ENCODE results near the gene NELFE. TPM values are rescaled to one million over a fixed set of nuclear protein-coding genes. Genes with fewer than 3 reads are reported as not detected.

Gene NELFE
- total RNA-seq, 4 donors from 2014 or later: 45.4 to 59.7 (median 50.2) TPM

DNA sequence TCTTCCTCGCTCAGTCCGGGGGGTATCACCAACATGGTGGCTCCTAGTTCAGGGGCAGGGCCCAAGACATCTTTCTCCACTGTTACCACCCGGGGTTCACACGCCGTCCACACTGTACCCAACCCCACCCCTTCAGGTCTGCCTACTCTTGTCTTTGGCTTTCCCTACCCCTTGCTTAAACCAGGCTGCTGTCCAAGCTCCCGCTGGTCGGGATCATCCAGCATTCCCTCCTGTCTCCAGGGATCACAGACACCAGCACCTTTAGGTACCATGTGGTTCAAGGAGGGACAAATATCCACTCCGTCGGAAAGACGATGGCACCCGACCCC, 395 bp downstream of the NELFE start:
- TF ChIP-seq, protein P1, sequence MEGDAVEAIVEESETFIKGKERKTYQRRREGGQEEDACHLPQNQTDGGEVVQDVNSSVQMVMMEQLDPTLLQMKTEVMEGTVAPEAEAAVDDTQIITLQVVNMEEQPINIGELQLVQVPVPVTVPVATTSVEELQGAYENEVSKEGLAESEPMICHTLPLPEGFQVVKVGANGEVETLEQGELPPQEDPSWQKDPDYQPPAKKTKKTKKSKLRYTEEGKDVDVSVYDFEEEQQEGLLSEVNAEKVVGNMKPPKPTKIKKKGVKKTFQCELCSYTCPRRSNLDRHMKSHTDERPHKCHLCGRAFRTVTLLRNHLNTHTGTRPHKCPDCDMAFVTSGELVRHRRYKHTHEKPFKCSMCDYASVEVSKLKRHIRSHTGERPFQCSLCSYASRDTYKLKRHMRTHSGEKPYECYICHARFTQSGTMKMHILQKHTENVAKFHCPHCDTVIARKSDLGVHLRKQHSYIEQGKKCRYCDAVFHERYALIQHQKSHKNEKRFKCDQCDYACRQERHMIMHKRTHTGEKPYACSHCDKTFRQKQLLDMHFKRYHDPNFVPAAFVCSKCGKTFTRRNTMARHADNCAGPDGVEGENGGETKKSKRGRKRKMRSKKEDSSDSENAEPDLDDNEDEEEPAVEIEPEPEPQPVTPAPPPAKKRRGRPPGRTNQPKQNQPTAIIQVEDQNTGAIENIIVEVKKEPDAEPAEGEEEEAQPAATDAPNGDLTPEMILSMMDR (IDR thresholded peaks at IDR 0.05): no peak
- no peak for TF ChIP-seq POLR2A (IDR thresholded peaks at IDR 0.05)
- peak overlapping the region; percentile 69 to 97 (median 74) for H3K4me3 ChIP-seq
- no peaks in the 10 kb centered on the region for H3K27me3 ChIP-seq
- peaks cover 0 to 64% (median 0%) of the 10 kb centered on the region in 3 donors for H3K36me3 ChIP-seq
- H3K4me1 ChIP-seq: peaks cover 0 to 25% (median 9%) of the 10 kb centered on the region in 4 donors
- H3K27ac ChIP-seq: peak overlapping the region; percentile 53 to 84 (median 78)
- DNase-seq: no peak
- no peaks in the 10 kb centered on the region for H3K9me3 ChIP-seq

DNA sequence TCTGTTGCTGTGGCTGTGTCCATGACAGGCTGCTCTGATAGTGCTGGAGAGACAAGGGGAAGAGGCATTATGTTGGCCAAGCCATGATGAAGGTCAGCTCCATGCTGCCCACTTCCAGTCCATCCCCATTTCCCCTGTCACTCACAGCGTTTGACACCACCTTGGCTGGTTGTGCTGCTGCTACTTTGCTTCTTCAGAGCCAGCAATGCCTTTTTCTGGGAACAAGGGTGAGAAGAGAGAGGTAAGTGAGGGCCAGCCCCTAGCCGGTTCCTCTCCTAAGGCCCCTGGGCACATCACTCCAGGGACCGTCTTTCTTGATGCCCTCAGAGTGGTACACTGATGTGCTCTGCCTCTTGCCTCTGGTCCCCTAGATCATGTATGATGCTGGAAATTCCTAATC, 2.0 kb downstream of the NELFE start:
- Histone ChIP-seq H3K27me3 (no peaks in the 10 kb centered on the region), H3K4me3 (no peak overlapping the region), H3K9me3 (no peaks in the 10 kb centered on the region), H3K36me3 (peaks cover 0 to 62% (median 0%) of the 10 kb centered on the region in 3 donors), H3K4me1 (peaks cover 0 to 25% (median 9%) of the 10 kb centered on the region in 4 donors), H3K27ac (no peak overlapping the region)
- TF ChIP-seq, protein P1 (IDR thresholded peaks at IDR 0.05): no peak
- no peak for TF ChIP-seq POLR2A (IDR thresholded peaks at IDR 0.05)
- DNase-seq: no peak

DNA sequence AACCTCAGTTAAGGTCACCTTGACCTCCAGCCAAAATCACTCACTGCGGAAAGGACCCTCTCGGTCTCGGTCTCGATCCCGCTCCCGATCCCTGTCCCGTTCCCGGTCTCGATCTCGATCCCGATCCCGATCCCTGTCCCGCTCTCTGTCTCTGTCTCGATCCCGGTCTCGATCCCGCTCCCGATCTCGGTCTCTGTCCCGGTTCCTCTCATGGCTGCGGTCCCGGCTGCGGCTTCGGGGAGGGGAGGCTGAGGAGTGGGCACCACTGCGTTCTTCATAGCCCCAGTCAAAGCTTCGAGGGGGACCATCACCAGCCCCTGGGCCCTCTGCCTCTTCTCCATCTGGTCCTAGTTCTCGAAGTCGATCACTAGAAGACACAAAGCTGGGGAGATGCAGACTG, 4.3 kb downstream of the NELFE start:
- TF ChIP-seq, protein P1 (IDR thresholded peaks at IDR 0.05): no peak
- no peak for TF ChIP-seq POLR2A (IDR thresholded peaks at IDR 0.05)
- peak in 1 of 3 donors; percentile 43 for DNase-seq
- Histone ChIP-seq H3K4me1 (peaks cover 0 to 13% (median 6%) of the 10 kb centered on the region in 4 donors), H3K27ac (no peak overlapping the region), H3K36me3 (peaks cover 0 to 56% (median 0%) of the 10 kb centered on the region in 3 donors), H3K9me3 (no peaks in the 10 kb centered on the region), H3K4me3 (no peak overlapping the region), H3K27me3 (no peaks in the 10 kb centered on the region)

DNA sequence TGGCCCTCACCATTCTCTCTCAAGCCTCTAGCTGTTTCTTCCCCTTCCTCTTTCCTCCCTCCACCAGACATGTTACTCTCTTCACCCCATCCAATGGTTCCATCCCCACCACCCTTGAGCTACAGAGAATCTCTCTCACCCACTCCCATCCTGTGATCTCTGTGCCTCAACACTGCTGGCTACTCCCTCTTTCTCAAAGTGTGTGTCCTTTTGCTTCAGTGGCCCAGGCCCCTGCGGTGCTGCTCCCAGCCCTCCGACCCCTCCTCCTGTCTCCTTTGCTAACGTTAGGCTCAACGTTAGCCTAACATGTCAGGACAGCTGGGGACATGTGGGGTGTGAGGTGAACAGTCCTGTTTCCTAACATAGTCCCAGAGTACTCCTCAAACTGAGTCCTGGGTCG, 5.9 kb downstream of the NELFE start:
- Histone ChIP-seq H3K27me3 (no peaks in the 10 kb centered on the region), H3K36me3 (peaks cover 0 to 56% (median 0%) of the 10 kb centered on the region in 3 donors), H3K9me3 (no peaks in the 10 kb centered on the region)

DNA sequence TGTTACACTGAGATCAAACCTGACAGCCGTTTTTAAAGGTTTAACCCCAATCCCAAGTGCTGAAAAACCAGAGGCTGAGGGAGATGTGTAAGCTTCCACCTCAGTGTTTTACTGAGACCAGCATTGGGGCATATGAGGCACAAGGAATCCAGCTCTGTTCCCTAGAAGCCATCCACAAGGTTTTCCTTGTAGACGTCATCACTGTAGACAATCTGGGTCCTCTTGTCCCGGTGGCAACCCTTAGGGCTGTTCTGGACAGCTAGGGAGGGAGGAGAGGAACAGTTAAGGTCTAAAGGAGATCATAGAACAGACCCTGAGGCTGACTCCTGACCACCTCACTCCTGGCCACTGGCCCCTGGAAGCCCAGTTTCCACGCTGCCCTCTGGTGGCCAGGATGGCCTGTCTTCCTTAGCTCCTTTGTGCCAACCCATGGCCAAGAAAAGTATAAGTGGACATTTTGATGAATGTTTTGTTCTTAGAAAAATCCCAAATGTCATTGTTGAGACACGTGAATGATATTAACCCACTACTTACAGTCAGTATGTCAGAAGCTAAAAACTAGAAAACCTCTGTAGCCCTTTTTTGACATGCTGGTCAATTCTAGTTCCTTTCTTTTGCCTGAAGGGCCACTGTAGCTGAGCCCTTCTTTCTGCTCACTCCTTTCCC, 6.5 kb downstream of the NELFE start:
- Histone ChIP-seq H3K27me3 (no peaks in the 10 kb centered on the region), H3K27ac (peak overlapping the region in 1 of 4 donors; percentile 17), H3K4me1 (no peaks in the 10 kb centered on the region), H3K36me3 (peaks cover 0 to 56% (median 0%) of the 10 kb centered on the region in 3 donors), H3K4me3 (no peak overlapping the region), H3K9me3 (no peaks in the 10 kb centered on the region)
- peak; percentile 31 to 82 (median 74) for DNase-seq
- TF ChIP-seq, protein P1 (IDR thresholded peaks at IDR 0.05): peak; percentile 35 to 75 (median 70)
- no peak for TF ChIP-seq POLR2A (IDR thresholded peaks at IDR 0.05)

More for the DNA sequence above, 5.9 kb downstream of the NELFE start:
- Histone ChIP-seq H3K27ac (peak overlapping the region in 1 of 4 donors; percentile 17), H3K4me1 (peaks cover 0 to 5% (median under 1%) of the 10 kb centered on the region in 4 donors), H3K4me3 (no peak overlapping the region)
- no peak for DNase-seq
- TF ChIP-seq, protein P1 (IDR thresholded peaks at IDR 0.05): no peak
- TF ChIP-seq POLR2A (IDR thresholded peaks at IDR 0.05): no peak

Measured in Peyer's patch (tissue), 4 donors.